Tibial artery (tissue), 4 donors: ENCODE measurements around the gene TBX6.
"Not testable (repeated sequence)": the region's sequence is repeated elsewhere in the genome, so short reads cannot be mapped to it uniquely, and the experiment has no call there.

Source experiments
- DNase-seq, 2 donors: peaks; one replicate each; pipeline ENCODE4 v3.0.0-alpha.2; 2019
- H3K27ac ChIP-seq, 2 donors: fragments of 200-600 bp; sonication (generic) in 1 of 2; 1 replicate in 1 of 2; 2 replicates in 1 of 2; pipeline ENCODE4 v1.5.1; 2018 to 2019; ENCODE audit warnings: mild to moderate bottlenecking in 1 of 2
- H3K27me3 ChIP-seq, 2 donors: fragments of 200-600 bp; sonication (generic) in 1 of 2; one replicate each; pipeline versions ENCODE4 v1.5.1 to v1.6.0; 2016 to 2019
- H3K36me3 ChIP-seq, 3 donors: fragments of 200-600 bp; sonication (generic) in 2 of 3; one replicate each; pipeline ENCODE4 v1.5.1; 2016 to 2019; ENCODE audit warnings: mild to moderate bottlenecking in 2 of 3
- H3K4me1 ChIP-seq, 4 donors: fragments of 200-600 bp; sonication (generic) in 2 of 4; 1 replicate in 3 of 4; 2 replicates in 1 of 4; pipeline ENCODE4 v1.5.1; 2016 to 2019
- H3K4me3 ChIP-seq, 2 donors: fragments of 200-600 bp; sonication (generic) in 1 of 2; 1 replicate in 1 of 2; 2 replicates in 1 of 2; pipeline ENCODE4 v1.5.1; 2018 to 2019; ENCODE audit warnings: mild to moderate bottlenecking in 2 of 2
- H3K9me3 ChIP-seq, 3 donors: fragments of 200-600 bp; sonication (generic) in 1 of 3; one replicate each; pipeline ENCODE4 v1.5.1; 2016 to 2019
- CTCF ChIP-seq, 2 experiments: fragments of 200-600 bp in 1 of 2; fragments of 450-650 bp in 1 of 2; IDR thresholded peaks; one replicate each; pipeline ENCODE4 v1.5.1; 2017 to 2019; ENCODE audit warnings: antibody characterized with exemption in 2 of 2, mild to moderate bottlenecking in 1 of 2, moderate library complexity in 1 of 2
- intact Hi-C: fragments of 100-400 bp; cut with DNase I; formaldehyde crosslinking; loops from one replicate; pipeline ENCODE4 v1.15.0; 2023; ENCODE audit warnings: low total_unique reads

TBX6 gene

GRCh38 chr16:30131869-30132475 is 40.2 kb upstream of the TBX6 start:
- no peak overlapping the region for H3K4me3 ChIP-seq
- no peaks in the 10 kb centered on the region for H3K36me3 ChIP-seq
- intact Hi-C loops: no loop called here
- H3K4me1 ChIP-seq: no peaks in the 10 kb centered on the region
- no peak for TF ChIP-seq CTCF (IDR thresholded peaks at IDR 0.05)
- H3K9me3 ChIP-seq: no peaks in the 10 kb centered on the region
- DNase-seq: no peak
- no peak overlapping the region for H3K27ac ChIP-seq
- H3K27me3 ChIP-seq: no peaks in the 10 kb centered on the region

- no peak for TF ChIP-seq CTCF (IDR thresholded peaks at IDR 0.05)
- intact Hi-C loops: no loop called here
- H3K27ac ChIP-seq: no peak overlapping the region
- H3K4me1 ChIP-seq: peaks cover 0 to 17% (median 7%) of the 10 kb centered on the region in 4 donors
- DNase-seq: no peak
- no peaks in the 10 kb centered on the region for H3K9me3 ChIP-seq
- no peak overlapping the region for H3K4me3 ChIP-seq
- H3K27me3 ChIP-seq: no peaks in the 10 kb centered on the region
- H3K36me3 ChIP-seq: no peaks in the 10 kb centered on the region
Measured at GRCh38 chr16:30127993-30128392, 36.3 kb upstream of the TBX6 start.

GRCh38 chr16:30125690-30126089 is 34.0 kb upstream of the TBX6 start:
- H3K27ac ChIP-seq, H3K27me3 ChIP-seq, intact Hi-C loops, H3K9me3 ChIP-seq, H3K4me3 ChIP-seq, DNase-seq: not testable (repeated sequence)
- Histone ChIP-seq H3K4me1 (peaks cover 0 to 31% (median 16%) of the 10 kb centered on the region in 4 donors), H3K36me3 (peaks cover 0 to 12% (median 0%) of the 10 kb centered on the region in 3 donors)

GRCh38 chr16:30124985-30125379 is 33.3 kb upstream of the TBX6 start:
- TF ChIP-seq CTCF (IDR thresholded peaks at IDR 0.05): no peak
- H3K27me3 ChIP-seq: no peaks in the 10 kb centered on the region
- H3K9me3 ChIP-seq: no peaks in the 10 kb centered on the region
- DNase-seq: no peak
- peaks cover 4 to 20% (median 5%) of the 10 kb centered on the region in 3 donors for H3K36me3 ChIP-seq
- peaks cover 0 to 31% (median 16%) of the 10 kb centered on the region in 4 donors for H3K4me1 ChIP-seq
- no peak overlapping the region for H3K4me3 ChIP-seq
- intact Hi-C loops: no loop called here
- peak overlapping the region; percentile 95 to 97 for H3K27ac ChIP-seq

- peak in 1 of 2 donors; percentile 76 for DNase-seq
- intact Hi-C loops: loop anchor here (1.0 kb wide), 1 partner anchor 26 kb away; the partner anchor contains the start of gene YPEL3
- no peaks in the 10 kb centered on the region for H3K9me3 ChIP-seq
- peak overlapping the region; percentile 91 to 95 for H3K4me3 ChIP-seq
- TF ChIP-seq CTCF (IDR thresholded peaks at IDR 0.05): no peak
- peak overlapping the region; percentile 95 to 97 for H3K27ac ChIP-seq
- no peaks in the 10 kb centered on the region for H3K27me3 ChIP-seq
- peaks cover 0 to 31% (median 16%) of the 10 kb centered on the region in 4 donors for H3K4me1 ChIP-seq
- H3K36me3 ChIP-seq: peaks cover 24 to 43% (median 28%) of the 10 kb centered on the region in 3 donors
Measured at GRCh38 chr16:30122604-30123160, 31.0 kb upstream of the TBX6 start.

- Histone ChIP-seq H3K36me3 (peaks cover 32 to 50% (median 35%) of the 10 kb centered on the region in 3 donors), H3K4me3 (peak overlapping the region; percentile 91 to 95), H3K4me1 (peaks cover 0 to 31% (median 16%) of the 10 kb centered on the region in 4 donors), H3K27me3 (no peaks in the 10 kb centered on the region), H3K9me3 (no peaks in the 10 kb centered on the region), H3K27ac (peak overlapping the region; percentile 95 to 97)
- DNase-seq: peak; percentile 82 to 90
- no peak for TF ChIP-seq CTCF (IDR thresholded peaks at IDR 0.05)
- intact Hi-C loops: no loop called here
Measured at GRCh38 chr16:30121741-30122571, 30.2 kb upstream of the TBX6 start.
